Upper lobe of right lung (tissue), 1 donor: ENCODE measurements around the gene COL28A1. TPM values are rescaled to one million over a fixed set of nuclear protein-coding genes. Genes with fewer than 3 reads are reported as not detected.

Experiments
- ATAC-seq: fragments of 200-7000 bp; cut with Tn5 transposase; one replicate; pipeline ENCODE4 v1.9.1; 2020; ENCODE audit warnings: mild to moderate bottlenecking, moderate library complexity
- DNase-seq: peaks from one replicate; pipeline ENCODE4 v3.0.0-alpha.2; 2020
- H3K27ac ChIP-seq: fragments of 200-600 bp; one replicate; pipeline ENCODE4 v1.8.0; 2022
- H3K27me3 ChIP-seq: fragments of 200-600 bp; one replicate; pipeline ENCODE4 v1.8.0; 2022; ENCODE audit warnings: mild to moderate bottlenecking
- H3K36me3 ChIP-seq: fragments of 200-600 bp; one replicate; pipeline ENCODE4 v1.8.0; 2022
- H3K4me1 ChIP-seq: fragments of 200-600 bp; one replicate; pipeline ENCODE4 v1.8.0; 2022
- H3K4me3 ChIP-seq: fragments of 200-600 bp; one replicate; pipeline ENCODE4 v1.8.0; 2022; ENCODE audit warnings: mild to moderate bottlenecking
- H3K9me3 ChIP-seq: fragments of 200-600 bp; one replicate; pipeline ENCODE4 v1.8.0; 2022
- intact Hi-C: fragments of 100-400 bp; cut with DNase I; formaldehyde crosslinking; loops from one replicate; pipeline ENCODE4 v1.11.0; 2022
- total RNA-seq: library from RNA; stranded (reverse); fragmentation: NEBNext Ultra II Directional; extraction: Animal tissue kit (Norgen Biotek cat#: 25700); gene quantifications from one replicate; pipeline ENCODE4 v1.2.1, GENCODE V29; 2021
- TF ChIP-seq, protein P1 (sequence below): fragments of 200-600 bp; IDR thresholded peaks from one replicate; pipeline ENCODE4 v1.8.0; 2022; ENCODE audit warnings: antibody characterized with exemption
- donor health status: DM: no; HTN: yes; CAD: no; lungs with severe emphysema.

COL28A1 gene
- total RNA-seq, 1 donor from 2014 or later = 0.61 TPM

DNA sequence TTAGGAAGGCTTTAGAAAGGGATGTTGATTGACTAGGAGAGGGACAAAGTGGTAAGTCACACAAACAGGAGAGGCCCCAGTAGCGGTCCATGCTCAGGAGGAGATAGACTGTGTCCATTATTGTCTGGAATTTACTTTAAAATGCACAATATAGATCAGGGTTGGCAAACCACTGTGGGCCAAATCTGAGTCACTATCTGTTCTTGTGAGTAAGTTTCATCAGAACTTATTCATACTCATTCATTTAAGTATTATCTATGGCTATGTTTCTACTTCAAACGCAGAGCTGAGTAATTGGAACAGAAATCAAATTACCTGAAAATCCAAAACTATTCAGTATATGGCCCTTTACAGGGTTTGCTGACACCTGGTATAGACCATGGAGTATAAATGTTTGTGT, 166.5 kb downstream of the COL28A1 start:
- Histone ChIP-seq H3K36me3 (no peaks in the 10 kb centered on the region), H3K9me3 (no peaks in the 10 kb centered on the region), H3K4me3 (no peak overlapping the region), H3K27ac (no peak overlapping the region), H3K4me1 (no peaks in the 10 kb centered on the region), H3K27me3 (no peaks in the 10 kb centered on the region)
- intact Hi-C loops = no loop called here
- no peak for ATAC-seq
- TF ChIP-seq, protein P1, sequence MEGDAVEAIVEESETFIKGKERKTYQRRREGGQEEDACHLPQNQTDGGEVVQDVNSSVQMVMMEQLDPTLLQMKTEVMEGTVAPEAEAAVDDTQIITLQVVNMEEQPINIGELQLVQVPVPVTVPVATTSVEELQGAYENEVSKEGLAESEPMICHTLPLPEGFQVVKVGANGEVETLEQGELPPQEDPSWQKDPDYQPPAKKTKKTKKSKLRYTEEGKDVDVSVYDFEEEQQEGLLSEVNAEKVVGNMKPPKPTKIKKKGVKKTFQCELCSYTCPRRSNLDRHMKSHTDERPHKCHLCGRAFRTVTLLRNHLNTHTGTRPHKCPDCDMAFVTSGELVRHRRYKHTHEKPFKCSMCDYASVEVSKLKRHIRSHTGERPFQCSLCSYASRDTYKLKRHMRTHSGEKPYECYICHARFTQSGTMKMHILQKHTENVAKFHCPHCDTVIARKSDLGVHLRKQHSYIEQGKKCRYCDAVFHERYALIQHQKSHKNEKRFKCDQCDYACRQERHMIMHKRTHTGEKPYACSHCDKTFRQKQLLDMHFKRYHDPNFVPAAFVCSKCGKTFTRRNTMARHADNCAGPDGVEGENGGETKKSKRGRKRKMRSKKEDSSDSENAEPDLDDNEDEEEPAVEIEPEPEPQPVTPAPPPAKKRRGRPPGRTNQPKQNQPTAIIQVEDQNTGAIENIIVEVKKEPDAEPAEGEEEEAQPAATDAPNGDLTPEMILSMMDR = no peak
- no peak for DNase-seq

DNA sequence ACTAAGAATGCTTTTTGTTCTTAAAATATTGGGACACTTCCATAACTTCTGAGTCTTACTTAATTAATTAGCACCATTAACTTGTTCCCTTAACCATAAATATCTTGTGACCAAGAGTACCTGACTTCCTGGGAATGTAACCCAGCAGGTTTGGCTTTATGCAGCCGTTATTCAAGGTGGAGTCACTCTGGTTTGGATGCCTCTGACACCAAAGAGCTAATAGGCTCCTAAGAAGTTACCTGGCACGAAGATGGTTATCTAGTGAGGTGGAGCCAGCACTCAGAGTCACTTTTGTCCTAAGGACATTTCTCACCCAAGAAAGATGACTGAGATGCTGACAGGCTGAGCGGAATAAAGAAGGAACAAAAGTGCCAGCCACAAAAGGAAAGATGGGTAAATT, 181.0 kb downstream of the COL28A1 start:
- Histone ChIP-seq H3K9me3 (no peaks in the 10 kb centered on the region), H3K4me3 (no peak overlapping the region), H3K4me1 (no peaks in the 10 kb centered on the region), H3K27me3 (no peaks in the 10 kb centered on the region), H3K36me3 (no peaks in the 10 kb centered on the region), H3K27ac (no peak overlapping the region)
- TF ChIP-seq, protein P1 = no peak
- no peak for ATAC-seq
- intact Hi-C loops = no loop called here
- DNase-seq = no peak

DNA sequence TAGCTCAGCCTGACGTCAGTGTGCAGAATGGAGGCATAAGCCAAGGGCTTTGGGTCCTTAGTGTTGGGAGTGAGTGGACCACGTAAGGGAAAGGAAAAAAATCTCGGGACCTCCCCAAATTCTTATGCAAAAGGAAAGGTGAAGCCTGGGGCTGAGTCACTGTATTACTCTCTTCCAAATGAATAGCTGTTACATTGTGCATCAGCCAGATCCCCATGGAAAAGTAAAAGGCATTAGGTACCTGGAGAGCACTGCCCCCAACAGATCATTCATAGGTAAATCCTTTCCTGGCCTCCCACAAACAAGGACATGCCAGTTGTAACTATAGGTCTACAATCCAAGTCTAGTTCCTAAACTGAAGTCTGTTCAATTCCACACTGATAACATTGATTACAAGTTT, 182.8 kb downstream of the COL28A1 start:
- no peaks in the 10 kb centered on the region for H3K4me1 ChIP-seq
- H3K9me3 ChIP-seq = no peaks in the 10 kb centered on the region
- TF ChIP-seq, protein P1 = no peak
- no peak overlapping the region for H3K4me3 ChIP-seq
- ATAC-seq (no peak), DNase-seq (no peak)
- no peaks in the 10 kb centered on the region for H3K27me3 ChIP-seq
- intact Hi-C loops = no loop called here
- H3K36me3 ChIP-seq = no peaks in the 10 kb centered on the region
- no peak overlapping the region for H3K27ac ChIP-seq

DNA sequence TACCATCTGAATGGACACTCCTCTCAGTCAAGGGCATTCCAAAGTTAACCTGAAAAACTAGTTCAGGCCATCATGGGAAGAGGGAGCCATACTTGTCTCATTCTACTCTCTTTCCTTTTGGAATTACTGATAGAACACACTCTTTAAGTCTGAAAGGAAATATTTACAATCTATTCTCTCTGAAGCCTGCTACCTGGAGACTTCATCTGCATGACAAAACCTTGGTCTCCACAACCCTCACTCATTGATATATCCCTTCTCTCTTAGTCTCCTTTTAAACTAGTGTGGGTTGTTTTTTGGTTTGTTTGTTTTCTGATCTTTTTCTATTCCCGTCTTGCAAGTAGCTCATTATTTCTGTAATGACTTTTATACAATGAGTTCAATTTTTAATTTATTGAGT, 183.8 kb downstream of the COL28A1 start:
- TF ChIP-seq, protein P1 = no peak
- Histone ChIP-seq H3K27ac (no peak overlapping the region), H3K36me3 (no peaks in the 10 kb centered on the region), H3K4me1 (no peaks in the 10 kb centered on the region), H3K4me3 (no peak overlapping the region), H3K27me3 (no peaks in the 10 kb centered on the region), H3K9me3 (no peaks in the 10 kb centered on the region)
- no peak for ATAC-seq
- intact Hi-C loops = no loop called here
- no peak for DNase-seq

DNA sequence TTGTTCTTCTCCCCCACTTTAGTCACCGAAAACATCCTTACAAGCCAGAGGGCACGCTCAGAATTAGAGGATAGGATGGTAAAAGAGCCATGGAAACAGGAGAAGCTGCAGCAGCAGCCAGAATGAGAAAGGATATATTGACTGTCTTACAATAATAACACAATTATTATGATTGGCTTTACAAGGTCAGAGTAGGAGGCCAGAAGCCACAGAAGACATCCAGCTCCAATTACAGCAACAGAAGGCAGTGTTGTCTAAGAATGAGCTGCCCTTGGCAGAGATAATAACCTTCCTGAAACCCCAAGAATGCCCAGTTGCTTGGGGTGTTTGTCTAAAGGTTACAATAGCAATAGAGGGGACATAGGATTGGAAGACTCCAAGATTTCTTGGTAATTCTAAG, 184.5 kb downstream of the COL28A1 start:
- ATAC-seq = no peak
- Histone ChIP-seq H3K9me3 (no peaks in the 10 kb centered on the region), H3K27me3 (no peaks in the 10 kb centered on the region), H3K4me1 (no peaks in the 10 kb centered on the region), H3K27ac (no peak overlapping the region), H3K36me3 (no peaks in the 10 kb centered on the region), H3K4me3 (no peak overlapping the region)
- intact Hi-C loops = no loop called here
- no peak for DNase-seq
- TF ChIP-seq, protein P1 = no peak

DNA sequence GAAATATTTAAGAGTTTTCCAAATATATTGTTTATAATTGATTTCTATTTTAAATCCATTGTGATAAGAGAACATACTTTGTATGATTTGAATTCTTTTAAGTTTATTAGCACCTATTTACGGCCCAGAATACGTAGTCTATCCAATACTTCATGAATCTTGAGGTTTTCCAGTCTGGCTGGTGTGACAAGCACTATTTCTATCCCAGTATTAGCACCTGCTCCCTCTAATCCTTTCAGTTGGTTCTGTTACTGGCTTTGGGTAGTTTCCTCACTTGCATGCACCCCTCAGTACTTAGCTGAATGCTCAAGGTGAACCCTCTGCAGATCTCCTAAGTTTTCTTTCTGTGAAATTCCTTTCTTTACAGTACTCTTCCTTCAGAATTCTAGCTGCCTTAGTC, 186.5 kb downstream of the COL28A1 start:
- Histone ChIP-seq H3K36me3 (no peaks in the 10 kb centered on the region), H3K4me1 (no peaks in the 10 kb centered on the region), H3K4me3 (no peak overlapping the region), H3K27me3 (no peaks in the 10 kb centered on the region), H3K9me3 (no peaks in the 10 kb centered on the region), H3K27ac (no peak overlapping the region)
- DNase-seq = no peak
- intact Hi-C loops = no loop called here
- no peak for ATAC-seq
- TF ChIP-seq, protein P1 = no peak
